Activated CD4-positive, alpha-beta T cell treated with anti-CD3 and anti-CD28 coated beads, Interleukin-2, amount 10 ng/mL, durations not matched to agents 24 days and 14 days (primary cell): ENCODE measurements around the gene RGS9BP. TPM values are rescaled to one million over a fixed set of nuclear protein-coding genes. Genes with fewer than 3 reads are reported as not detected.

Source experiments
- DNase-seq: peaks from one replicate; pipeline ENCODE4 v3.0.0; 2022
- H3K27ac Mint-ChIP-seq: one replicate; pipeline ENCODE4 v1.8.0; 2022; ENCODE audit warnings: mild to moderate bottlenecking, mixed read lengths
- H3K27me3 Mint-ChIP-seq: one replicate; pipeline ENCODE4 v1.8.0; 2022; ENCODE audit warnings: mixed read lengths
- H3K36me3 Mint-ChIP-seq: one replicate; pipeline ENCODE4 v1.8.0; 2022; ENCODE audit warnings: low read depth, mild to moderate bottlenecking, mixed read lengths
- H3K4me1 Mint-ChIP-seq: one replicate; pipeline ENCODE4 v1.8.0; 2021; ENCODE audit warnings: mixed read lengths
- H3K4me3 Mint-ChIP-seq: one replicate; pipeline ENCODE4 v1.8.0; 2022; ENCODE audit warnings: mild to moderate bottlenecking, moderate library complexity, mixed read lengths
- H3K9me3 Mint-ChIP-seq: one replicate; pipeline ENCODE4 v1.8.0; 2021; ENCODE audit warnings: mixed read lengths
- intact Hi-C: fragments of 100-400 bp; cut with micrococcal nuclease; formaldehyde crosslinking; loops from one replicate; pipeline ENCODE4 v1.15.1; 2023
- total RNA-seq: library from RNA; stranded (reverse); gene quantifications from 2 replicates; pipeline ENCODE4 v1.2.3, GENCODE V29; 2022

The RGS9BP gene
- total RNA-seq, 1 donor from 2014 or later = 0.14 TPM

DNA sequence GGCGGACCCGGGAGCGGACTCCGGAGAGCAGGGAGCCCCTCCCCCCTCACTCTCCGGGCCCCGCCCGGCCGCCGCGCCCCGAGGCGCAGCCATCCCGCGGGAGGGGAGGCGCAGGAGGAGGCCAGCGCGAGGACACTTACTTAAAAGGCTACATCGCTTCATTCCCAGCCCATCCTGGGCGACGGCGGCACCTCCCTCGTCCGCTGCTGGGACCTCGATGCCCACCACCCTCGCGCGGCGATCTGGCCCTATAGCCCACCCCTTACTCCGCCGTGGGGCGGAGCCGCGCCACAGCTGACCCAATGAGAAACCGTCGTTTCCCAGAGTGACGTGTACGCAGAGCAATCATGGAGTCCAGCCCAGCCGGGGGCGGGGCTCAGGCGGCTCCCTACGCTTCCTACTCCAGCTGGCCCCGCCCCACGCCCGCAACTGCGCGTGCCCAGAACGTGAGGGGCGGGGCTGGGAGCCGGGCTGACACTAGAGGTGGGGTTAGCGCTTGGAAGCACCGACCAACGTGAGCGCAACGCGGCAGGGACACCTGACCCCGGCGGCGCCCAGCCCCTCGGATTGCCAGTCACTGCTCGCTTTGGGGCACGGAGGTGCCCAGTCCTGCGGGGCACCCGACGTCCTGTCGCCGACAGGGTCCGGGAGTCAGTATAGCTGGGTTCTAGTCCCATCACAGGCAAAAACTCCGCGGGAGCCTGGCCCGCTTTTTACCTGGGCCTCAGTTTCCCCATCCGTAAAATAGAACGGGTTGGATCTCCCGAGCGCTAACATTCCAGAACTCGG is 523 bp upstream of the RGS9BP start, which contains the start of gene ANKRD27:
Gene ANKRD27, minus strand, starts transcription at position 250 of the 789 bp plus-strand sequence. CDS start 16,165 bp downstream, outside the sequence.
- Mint-ChIP-seq H3K9me3 (no peaks in the 10 kb centered on the region), H3K27me3 (peaks cover 28% of the 10 kb centered on the region), H3K4me1 (peaks cover 24% of the 10 kb centered on the region), H3K4me3 (peak within 1 kb of the TSS; percentile 95), H3K36me3 (peaks cover 7% of the 10 kb centered on the region), H3K27ac (peak within 1 kb of the TSS; percentile 88)
- intact Hi-C loops = loop anchor here (1.0 to 10.0 kb wide), 8 partner anchors 16 to 1320 kb away; partner anchors contain the start of genes CEBPG, CEP89, FAAP24 and GPATCH1
- peak; percentile 100 for DNase-seq

DNA sequence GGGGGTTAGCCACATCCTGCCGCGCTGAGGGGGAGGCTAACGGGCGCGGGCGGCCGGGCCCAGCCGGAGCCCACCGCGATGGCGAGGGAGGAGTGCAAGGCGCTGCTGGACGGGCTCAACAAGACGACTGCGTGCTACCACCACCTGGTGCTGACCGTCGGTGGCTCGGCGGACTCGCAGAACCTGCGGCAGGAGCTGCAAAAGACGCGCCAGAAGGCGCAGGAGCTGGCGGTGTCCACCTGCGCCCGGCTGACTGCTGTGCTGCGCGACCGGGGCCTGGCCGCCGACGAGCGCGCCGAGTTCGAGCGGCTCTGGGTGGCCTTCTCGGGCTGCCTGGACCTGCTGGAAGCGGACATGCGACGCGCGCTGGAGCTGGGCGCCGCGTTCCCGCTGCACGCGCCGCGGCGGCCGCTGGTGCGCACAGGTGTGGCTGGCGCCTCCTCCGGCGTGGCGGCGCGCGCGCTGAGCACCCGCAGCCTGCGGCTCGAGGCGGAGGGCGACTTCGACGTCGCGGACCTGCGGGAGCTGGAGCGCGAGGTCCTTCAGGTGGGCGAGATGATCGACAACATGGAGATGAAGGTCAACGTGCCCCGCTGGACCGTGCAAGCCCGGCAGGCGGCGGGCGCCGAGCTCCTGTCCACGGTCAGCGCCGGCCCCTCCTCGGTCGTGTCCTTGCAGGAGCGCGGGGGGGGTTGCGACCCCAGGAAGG is 692 bp downstream of the RGS9BP start:
- no peaks in the 10 kb centered on the region for H3K9me3 Mint-ChIP-seq
- intact Hi-C loops = loop anchor here (5.0 to 10.0 kb wide), 6 partner anchors 296 to 1322 kb away; partner anchors contain the start of genes CEBPG, CEP89, FAAP24 and GPATCH1
- DNase-seq = no peak
- H3K4me1 Mint-ChIP-seq = peaks cover 22% of the 10 kb centered on the region
- peaks cover 6% of the 10 kb centered on the region for H3K36me3 Mint-ChIP-seq
- H3K27ac Mint-ChIP-seq = no peak overlapping the region
- peaks cover 36% of the 10 kb centered on the region for H3K27me3 Mint-ChIP-seq
- H3K4me3 Mint-ChIP-seq = peak overlapping the region; percentile 83

DNA sequence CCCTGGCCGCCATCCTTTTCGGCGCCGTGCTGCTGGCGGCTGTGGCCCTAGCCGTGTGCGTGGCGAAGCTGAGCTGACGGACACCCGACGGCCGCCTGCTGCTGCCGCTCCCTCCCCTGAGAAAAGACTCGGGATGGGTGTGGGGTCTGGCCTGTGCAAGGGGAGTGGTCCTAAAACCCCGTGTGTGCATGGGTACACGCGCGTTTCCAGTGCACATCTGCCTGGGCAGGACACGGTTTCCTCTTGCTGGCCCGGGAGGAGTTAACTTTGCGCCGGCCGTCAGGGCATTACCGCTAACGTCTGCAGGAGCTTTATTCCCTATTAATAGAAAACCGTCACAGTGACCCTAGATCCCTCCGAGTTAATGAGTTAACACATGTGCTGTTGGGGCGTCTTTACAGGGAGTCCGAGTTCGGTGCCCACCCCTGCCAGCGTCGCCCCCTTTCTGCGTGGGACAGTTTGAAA is 1.3 kb downstream of the RGS9BP start:
- H3K27me3 Mint-ChIP-seq = peaks cover 36% of the 10 kb centered on the region
- H3K27ac Mint-ChIP-seq = no peak overlapping the region
- H3K9me3 Mint-ChIP-seq = no peaks in the 10 kb centered on the region
- H3K4me3 Mint-ChIP-seq = peak overlapping the region; percentile 64
- peaks cover 19% of the 10 kb centered on the region for H3K4me1 Mint-ChIP-seq
- DNase-seq = no peak
- intact Hi-C loops = loop anchor here (5.0 to 10.0 kb wide), 6 partner anchors 295 to 1322 kb away; partner anchors contain the start of genes CEBPG, CEP89, FAAP24 and GPATCH1
- peaks cover 6% of the 10 kb centered on the region for H3K36me3 Mint-ChIP-seq

DNA sequence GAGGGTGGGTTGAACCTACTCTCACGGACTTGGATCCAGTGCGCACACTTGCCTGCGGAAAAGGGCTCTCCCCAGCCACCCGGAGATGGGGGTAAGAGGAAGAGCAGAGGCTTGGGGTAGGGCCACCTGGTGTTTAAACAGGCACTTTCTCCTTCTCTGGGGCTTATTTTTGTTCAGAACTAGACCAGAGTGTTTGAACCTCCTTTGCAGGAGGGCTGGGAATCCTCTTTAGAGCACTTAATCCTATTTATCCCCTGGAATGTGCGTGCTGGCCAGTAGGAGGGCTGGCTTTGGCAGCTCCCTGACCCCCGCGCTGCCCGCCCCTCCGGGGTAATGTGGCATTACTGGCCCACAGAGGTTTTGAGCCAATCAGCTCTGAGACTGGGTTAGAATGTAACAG is 2.0 kb downstream of the RGS9BP start:
- no peak overlapping the region for H3K27ac Mint-ChIP-seq
- H3K4me3 Mint-ChIP-seq = peak overlapping the region; percentile 64
- no peaks in the 10 kb centered on the region for H3K9me3 Mint-ChIP-seq
- peaks cover 6% of the 10 kb centered on the region for H3K36me3 Mint-ChIP-seq
- peaks cover 39% of the 10 kb centered on the region for H3K27me3 Mint-ChIP-seq
- intact Hi-C loops = loop anchor here (5.0 to 10.0 kb wide), 6 partner anchors 295 to 1323 kb away; partner anchors contain the start of genes CEBPG, CEP89, FAAP24 and GPATCH1
- H3K4me1 Mint-ChIP-seq = peaks cover 16% of the 10 kb centered on the region
- peak; percentile 62 for DNase-seq

GRCh38 chr19:32680986-32681385 is 5.3 kb downstream of the RGS9BP start:
- no peak for DNase-seq
- Mint-ChIP-seq H3K9me3 (no peaks in the 10 kb centered on the region), H3K4me3 (no peak overlapping the region), H3K27ac (no peak overlapping the region), H3K36me3 (no peaks in the 10 kb centered on the region), H3K4me1 (peaks cover 5% of the 10 kb centered on the region), H3K27me3 (peaks cover 36% of the 10 kb centered on the region)
- intact Hi-C loops = no loop called here

DNA sequence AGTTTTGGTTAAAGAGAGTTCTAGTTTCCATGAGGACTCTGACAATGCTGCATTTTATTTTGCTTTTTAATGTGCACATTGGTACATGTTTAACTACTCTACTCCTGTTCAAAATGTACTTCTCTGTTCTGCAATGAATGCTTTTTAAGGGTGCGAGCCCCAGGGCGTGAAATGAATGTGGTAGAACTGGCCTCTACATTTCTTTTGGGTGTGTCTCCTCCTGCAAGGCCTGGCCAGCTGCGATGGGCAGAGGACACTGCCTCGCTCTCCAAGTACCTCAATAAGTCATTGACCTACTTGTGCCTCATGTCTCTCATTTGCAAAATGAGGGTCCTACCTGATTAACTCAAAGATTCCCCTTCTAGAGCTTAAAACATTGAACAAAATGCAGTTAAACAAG is 6.7 kb downstream of the RGS9BP start:
- H3K36me3 Mint-ChIP-seq = peaks cover 3% of the 10 kb centered on the region
- intact Hi-C loops = no loop called here

GRCh38 chr19:32686847-32687475 is 11.3 kb downstream of the RGS9BP start:
- H3K4me3 Mint-ChIP-seq = no peak overlapping the region
- no peak overlapping the region for H3K27ac Mint-ChIP-seq
- intact Hi-C loops = no loop called here
- H3K36me3 Mint-ChIP-seq = peaks cover 6% of the 10 kb centered on the region
- H3K4me1 Mint-ChIP-seq = peaks cover 14% of the 10 kb centered on the region
- H3K9me3 Mint-ChIP-seq = no peaks in the 10 kb centered on the region
- H3K27me3 Mint-ChIP-seq = peaks cover 4% of the 10 kb centered on the region
- DNase-seq = no peak

More for the DNA sequence above, 6.7 kb downstream of the RGS9BP start:
- no peak for DNase-seq
- H3K9me3 Mint-ChIP-seq = no peaks in the 10 kb centered on the region
- H3K27ac Mint-ChIP-seq = no peak overlapping the region
- H3K27me3 Mint-ChIP-seq = peaks cover 31% of the 10 kb centered on the region
- peaks cover 2% of the 10 kb centered on the region for H3K4me1 Mint-ChIP-seq
- H3K4me3 Mint-ChIP-seq = no peak overlapping the region

- Mint-ChIP-seq H3K4me3 (no peak overlapping the region), H3K9me3 (no peaks in the 10 kb centered on the region), H3K27me3 (no peaks in the 10 kb centered on the region), H3K27ac (no peak overlapping the region), H3K36me3 (peaks cover 7% of the 10 kb centered on the region), H3K4me1 (peaks cover 14% of the 10 kb centered on the region)
- DNase-seq = no peak
- intact Hi-C loops = no loop called here
Measured at GRCh38 chr19:32687681-32688080, 12.0 kb downstream of the RGS9BP start.

GRCh38 chr19:32688311-32688710 is 12.7 kb downstream of the RGS9BP start:
- Mint-ChIP-seq H3K9me3 (no peaks in the 10 kb centered on the region), H3K27ac (no peak overlapping the region), H3K36me3 (peaks cover 13% of the 10 kb centered on the region), H3K4me1 (peaks cover 20% of the 10 kb centered on the region), H3K4me3 (no peak overlapping the region), H3K27me3 (no peaks in the 10 kb centered on the region)
- DNase-seq = no peak
- intact Hi-C loops = no loop called here

DNA sequence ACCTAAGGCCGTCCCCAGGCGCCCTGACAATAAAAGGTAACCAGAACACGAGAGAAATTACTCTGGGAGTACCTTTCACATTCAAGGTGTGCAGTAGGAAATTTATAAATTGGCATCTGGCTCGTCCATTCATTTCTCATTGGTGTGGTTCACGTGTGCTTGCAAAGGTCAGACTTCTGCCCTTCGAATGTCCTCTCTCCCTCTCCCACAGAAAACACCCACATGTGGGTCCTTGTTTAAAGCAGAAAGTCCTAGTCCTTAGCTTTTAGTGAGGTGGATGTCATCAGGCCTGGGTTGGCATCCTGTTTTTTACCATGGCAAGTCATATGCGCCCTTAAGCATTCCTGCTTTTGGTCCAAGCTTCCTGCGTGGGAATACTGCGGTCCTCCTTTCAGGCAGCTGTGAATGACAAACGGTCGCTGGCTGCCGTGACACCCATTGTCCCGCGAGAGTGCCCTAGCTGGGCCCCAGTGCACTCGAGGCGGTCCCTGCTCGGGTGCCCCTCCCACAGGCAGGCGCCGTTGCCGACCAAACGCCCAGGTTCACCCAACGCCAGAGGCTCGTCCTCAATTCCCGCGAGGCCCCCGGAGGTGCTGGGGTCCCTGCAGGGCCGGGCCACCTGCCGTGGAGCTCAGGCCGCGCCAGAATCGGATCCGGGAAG is 15.8 kb downstream of the RGS9BP start, which contains the start of gene NUDT19:
Gene NUDT19, plus strand, starts transcription at position 531 of the 661 bp plus-strand sequence. CDS start 140 bp downstream, outside the sequence.
- intact Hi-C loops = loop anchor here (1.0 to 5.0 kb wide), 4 partner anchors 16 to 589 kb away; partner anchors contain the start of genes ANKRD27, CEP89, FAAP24 and RGS9BP
- DNase-seq = peak; percentile 94
- Mint-ChIP-seq H3K27ac (peak within 1 kb of the TSS; percentile 97), H3K9me3 (no peaks in the 10 kb centered on the region), H3K4me3 (peak within 1 kb of the TSS; percentile 94), H3K27me3 (no peaks in the 10 kb centered on the region), H3K36me3 (peaks cover 40% of the 10 kb centered on the region), H3K4me1 (peaks cover 44% of the 10 kb centered on the region)

- H3K27ac Mint-ChIP-seq = peak overlapping the region; percentile 97
- intact Hi-C loops = loop anchor here (1.0 to 5.0 kb wide), 4 partner anchors 17 to 589 kb away; partner anchors contain the start of genes ANKRD27, CEP89, FAAP24 and RGS9BP
- no peaks in the 10 kb centered on the region for H3K9me3 Mint-ChIP-seq
- H3K36me3 Mint-ChIP-seq = peaks cover 43% of the 10 kb centered on the region
- H3K4me1 Mint-ChIP-seq = peaks cover 44% of the 10 kb centered on the region
- H3K27me3 Mint-ChIP-seq = no peaks in the 10 kb centered on the region
- H3K4me3 Mint-ChIP-seq = peak overlapping the region; percentile 94
- peak; percentile 89 for DNase-seq
Measured at GRCh38 chr19:32691952-32692726, 16.5 kb downstream of the RGS9BP start.

- no peaks in the 10 kb centered on the region for H3K27me3 Mint-ChIP-seq
- H3K36me3 Mint-ChIP-seq = peaks cover 49% of the 10 kb centered on the region
- no peaks in the 10 kb centered on the region for H3K9me3 Mint-ChIP-seq
- no peak for DNase-seq
- H3K4me3 Mint-ChIP-seq = peak overlapping the region; percentile 94
- peak overlapping the region; percentile 97 for H3K27ac Mint-ChIP-seq
- intact Hi-C loops = loop anchor here (5.0 kb wide), 1 partner anchor 280 kb away; the partner anchor contains the start of genes CEP89 and FAAP24
- H3K4me1 Mint-ChIP-seq = peaks cover 44% of the 10 kb centered on the region
Measured at GRCh38 chr19:32692727-32693061, 17.0 kb downstream of the RGS9BP start.
